ENCODE measurements around the gene MARCKS.

GRCh38 chr6:113821445-113821844 is 35.7 kb upstream of the MARCKS start:
- TF ChIP-seq CTCF (IDR thresholded peaks at IDR 0.05): no peak
- no peak for TF ChIP-seq POLR2A (IDR thresholded peaks at IDR 0.05)
